OCI-LY1 (cell line): Measurements from ENCODE around the gene MROH2A.

Source experiments
- CTCF ChIP-seq: fragments of 200-600 bp; sonication (generic), shearing (Covaris generic); IDR thresholded peaks from 2 replicates; pipeline ENCODE4 v1.5.1; 2017; ENCODE audit warnings: mild to moderate bottlenecking, antibody characterized with exemption, low read length, moderate library complexity, mixed read lengths
- EZH2 ChIP-seq: fragments of 200-600 bp; sonication (generic), shearing (Covaris generic); IDR thresholded peaks from 2 replicates; pipeline ENCODE4 v1.8.0; 2017; ENCODE audit warnings: borderline replicate concordance, mixed run types, mild to moderate bottlenecking, antibody characterized with exemption, low read length, moderate library complexity, mixed read lengths

- TF ChIP-seq CTCF (no peak), EZH2 (no peak)
Observed at GRCh38 chr2:233801357-233802131, 23.4 kb downstream of the MROH2A start.
